ENCODE results near the gene PPP1R16B.

The PPP1R16B gene

GRCh38 chr20:38762174-38762573, 43.3 kb upstream of the PPP1R16B start:
- TF ChIP-seq EZH2phosphoT487 (IDR thresholded peaks at IDR 0.05; ENCODE audit: low read depth): no peak
- TF ChIP-seq CTCF (IDR thresholded peaks at IDR 0.05; ENCODE audit: low read depth, low read length): no peak
- Histone ChIP-seq H3K27me3 (ENCODE audit: low read depth, low read length) (no peaks in the 10 kb centered on the region), H3K79me2 (ENCODE audit: low read length) (no peaks in the 10 kb centered on the region), H3K4me2 (ENCODE audit: low read length) (no peak overlapping the region), H3K9me3 (ENCODE audit: insufficient read depth, low read length) (no peaks in the 10 kb centered on the region), H3K36me3 (replicated peaks; ENCODE audit: low read depth, low read length) (peaks cover 64% of the 10 kb centered on the region), H3K9ac (ENCODE audit: low read length) (no peak overlapping the region), H2AFZ (ENCODE audit: low read depth, low read length) (no peak overlapping the region), H3K4me3 (ENCODE audit: low read length) (no peak overlapping the region), H3K27ac (ENCODE audit: low read length) (no peak overlapping the region), H4K20me1 (ENCODE audit: insufficient read depth, low read length) (no peaks in the 10 kb centered on the region), H3K4me1 (ENCODE audit: low read length) (no peaks in the 10 kb centered on the region)

GRCh38 chr20:38763616-38764015, 41.9 kb upstream of the PPP1R16B start:
- Histone ChIP-seq H3K36me3 (replicated peaks; ENCODE audit: low read depth, low read length) (peaks cover 63% of the 10 kb centered on the region), H3K4me2 (ENCODE audit: low read length) (no peak overlapping the region)

GRCh38 chr20:38764567-38765318, 40.8 kb upstream of the PPP1R16B start:
- H3K27me3 ChIP-seq (ENCODE audit: low read depth, low read length): no peaks in the 10 kb centered on the region
- no peaks in the 10 kb centered on the region for H3K79me2 ChIP-seq (ENCODE audit: low read length)
- no peak overlapping the region for H3K4me2 ChIP-seq (ENCODE audit: low read length)
- no peaks in the 10 kb centered on the region for H3K4me1 ChIP-seq (ENCODE audit: low read length)
- H3K9ac ChIP-seq (ENCODE audit: low read length): no peak overlapping the region
- no peak overlapping the region for H3K27ac ChIP-seq (ENCODE audit: low read length)
- TF ChIP-seq CTCF (IDR thresholded peaks at IDR 0.05; ENCODE audit: low read depth, low read length): no peak
- TF ChIP-seq EZH2phosphoT487 (IDR thresholded peaks at IDR 0.05; ENCODE audit: low read depth): no peak
- H4K20me1 ChIP-seq (ENCODE audit: insufficient read depth, low read length): no peaks in the 10 kb centered on the region
- no peaks in the 10 kb centered on the region for H3K9me3 ChIP-seq (ENCODE audit: insufficient read depth, low read length)
- no peak overlapping the region for H3K4me3 ChIP-seq (ENCODE audit: low read length)
- peaks cover 61% of the 10 kb centered on the region for H3K36me3 ChIP-seq (replicated peaks; ENCODE audit: low read depth, low read length)
- H2AFZ ChIP-seq (ENCODE audit: low read depth, low read length): no peak overlapping the region

More at GRCh38 chr20:38763616-38764015, 41.9 kb upstream of the PPP1R16B start:
- H3K27me3 ChIP-seq (ENCODE audit: low read depth, low read length): no peaks in the 10 kb centered on the region
- no peaks in the 10 kb centered on the region for H3K4me1 ChIP-seq (ENCODE audit: low read length)
- no peak overlapping the region for H3K9ac ChIP-seq (ENCODE audit: low read length)
- H3K27ac ChIP-seq (ENCODE audit: low read length): no peak overlapping the region
- no peaks in the 10 kb centered on the region for H4K20me1 ChIP-seq (ENCODE audit: insufficient read depth, low read length)
- no peak overlapping the region for H2AFZ ChIP-seq (ENCODE audit: low read depth, low read length)
- TF ChIP-seq EZH2phosphoT487 (IDR thresholded peaks at IDR 0.05; ENCODE audit: low read depth): no peak
- H3K4me3 ChIP-seq (ENCODE audit: low read length): no peak overlapping the region
- H3K9me3 ChIP-seq (ENCODE audit: insufficient read depth, low read length): no peaks in the 10 kb centered on the region
- H3K79me2 ChIP-seq (ENCODE audit: low read length): no peaks in the 10 kb centered on the region

DNA sequence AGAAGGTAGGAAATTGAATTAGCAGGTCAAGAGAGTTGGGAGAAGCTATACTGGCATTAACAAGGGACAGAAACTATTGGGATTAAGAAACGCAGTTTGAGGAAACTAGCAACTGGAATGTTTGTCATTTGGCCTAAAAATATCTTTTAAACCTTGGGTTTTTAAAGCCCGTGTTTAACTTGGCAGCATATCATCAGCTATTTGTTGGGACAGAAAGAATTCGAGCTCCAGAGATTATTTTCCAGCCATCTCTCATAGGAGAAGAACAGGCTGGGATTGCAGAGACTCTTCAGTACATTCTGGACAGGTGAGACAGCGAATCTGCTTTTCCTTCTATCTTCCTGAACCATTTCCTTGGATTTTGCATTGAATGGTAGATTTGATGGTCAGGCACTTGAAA, 39.4 kb upstream of the PPP1R16B start:
- no peaks in the 10 kb centered on the region for H3K4me1 ChIP-seq (ENCODE audit: low read length)
- H3K9ac ChIP-seq (ENCODE audit: low read length): no peak overlapping the region
- no peaks in the 10 kb centered on the region for H3K9me3 ChIP-seq (ENCODE audit: insufficient read depth, low read length)
- no peak overlapping the region for H3K27ac ChIP-seq (ENCODE audit: low read length)
- no peaks in the 10 kb centered on the region for H4K20me1 ChIP-seq (ENCODE audit: insufficient read depth, low read length)
- TF ChIP-seq CTCF (IDR thresholded peaks at IDR 0.05; ENCODE audit: low read depth, low read length) (no peak), EZH2phosphoT487 (IDR thresholded peaks at IDR 0.05; ENCODE audit: low read depth) (no peak)
- H3K4me3 ChIP-seq (ENCODE audit: low read length): no peak overlapping the region
- H2AFZ ChIP-seq (ENCODE audit: low read depth, low read length): no peak overlapping the region
- no peak overlapping the region for H3K4me2 ChIP-seq (ENCODE audit: low read length)
- no peaks in the 10 kb centered on the region for H3K27me3 ChIP-seq (ENCODE audit: low read depth, low read length)
- peaks cover 60% of the 10 kb centered on the region for H3K36me3 ChIP-seq (replicated peaks; ENCODE audit: low read depth, low read length)
- no peaks in the 10 kb centered on the region for H3K79me2 ChIP-seq (ENCODE audit: low read length)
